Activated T-cell treated with anti-CD3 and anti-CD28 coated beads, Interleukin-2, amount 50 U/mL, for 24 hours (primary cell): ENCODE results near the gene SCAANT1.

Experiments used
- DNase-seq: peaks from one replicate; pipeline ENCODE4 v3.0.0-alpha.2; 2020
- H3K27ac Mint-ChIP-seq: 2 replicates; pipeline ENCODE4 v1.8.0; 2020; ENCODE audit warnings: mild to moderate bottlenecking, mixed read lengths
- H3K27me3 Mint-ChIP-seq: 2 replicates; pipeline ENCODE4 v1.8.0; 2020; ENCODE audit warnings: mixed read lengths
- H3K36me3 Mint-ChIP-seq: 2 replicates; pipeline ENCODE4 v1.8.0; 2020; ENCODE audit warnings: low read depth, mixed read lengths
- H3K4me1 Mint-ChIP-seq: 2 replicates; pipeline ENCODE4 v1.8.0; 2020; ENCODE audit warnings: low read depth, mixed read lengths
- H3K4me3 Mint-ChIP-seq: 2 replicates; pipeline ENCODE4 v1.8.0; 2020; ENCODE audit warnings: mild to moderate bottlenecking, moderate library complexity, mixed read lengths
- H3K9me3 Mint-ChIP-seq: 2 replicates; pipeline ENCODE4 v1.8.0; 2020; ENCODE audit warnings: mixed read lengths

The SCAANT1 gene

DNA sequence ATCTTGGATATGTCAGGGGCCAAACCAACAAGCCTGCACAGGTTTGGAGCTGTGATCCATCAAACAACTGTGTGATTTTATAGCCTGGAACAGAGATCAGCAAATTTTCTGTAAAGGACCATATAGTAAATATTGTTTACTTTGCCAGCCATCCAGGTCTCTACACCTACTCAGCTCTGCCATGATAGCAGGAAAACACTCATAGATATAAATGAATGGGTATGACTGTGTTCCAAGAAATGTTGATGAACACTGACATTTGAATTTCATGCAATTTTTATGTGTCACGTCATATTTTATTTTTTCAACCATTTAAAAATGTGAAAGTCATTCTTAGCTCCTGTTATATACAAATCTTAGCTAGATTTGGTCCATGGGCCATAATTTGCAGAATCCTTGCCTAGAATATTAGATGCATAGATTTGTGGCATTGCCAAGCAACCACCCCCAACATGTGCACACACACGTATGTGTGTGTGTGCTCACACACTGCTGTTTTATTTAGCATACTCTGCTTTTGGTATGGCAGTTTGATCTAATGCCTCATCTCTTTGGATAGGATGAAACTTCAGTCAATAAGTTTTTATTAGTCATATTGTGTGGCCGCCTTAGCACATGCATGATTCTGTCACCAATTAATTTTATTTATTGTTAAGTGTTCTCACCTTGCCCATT is 42.1 kb downstream of the SCAANT1 start:
- Mint-ChIP-seq H3K4me1 (peaks cover 66% of the 10 kb centered on the region), H3K27me3 (no peaks in the 10 kb centered on the region), H3K36me3 (peaks cover 57% of the 10 kb centered on the region), H3K9me3 (no peaks in the 10 kb centered on the region), H3K4me3 (no peak overlapping the region), H3K27ac (no peak overlapping the region)
- no peak for DNase-seq

DNA sequence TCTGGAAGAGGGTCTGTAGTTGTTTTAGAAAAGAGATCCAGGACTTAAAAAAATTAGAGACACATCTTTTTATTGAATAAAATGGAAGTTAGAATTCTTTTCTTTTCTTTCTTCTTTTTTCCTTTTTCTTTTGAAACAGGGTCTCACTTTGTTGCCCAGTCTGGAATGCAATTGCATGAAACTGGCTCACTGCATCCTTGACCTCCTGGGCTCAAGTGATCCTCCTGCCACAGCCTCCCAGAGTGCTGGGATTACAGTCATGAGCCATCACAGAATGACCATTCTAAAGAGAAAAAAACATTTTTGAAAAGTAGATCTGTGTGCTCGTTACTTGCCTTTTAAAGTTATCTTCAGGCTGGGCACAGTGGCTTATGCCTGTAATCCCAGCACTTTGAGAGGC is 45.0 kb downstream of the SCAANT1 start:
- peak overlapping the region; percentile 69 for H3K27ac Mint-ChIP-seq
- H3K36me3 Mint-ChIP-seq = peaks cover 64% of the 10 kb centered on the region
- no peaks in the 10 kb centered on the region for H3K9me3 Mint-ChIP-seq
- H3K4me1 Mint-ChIP-seq = peaks cover 59% of the 10 kb centered on the region
- no peaks in the 10 kb centered on the region for H3K27me3 Mint-ChIP-seq
- no peak for DNase-seq
- H3K4me3 Mint-ChIP-seq = no peak overlapping the region

DNA sequence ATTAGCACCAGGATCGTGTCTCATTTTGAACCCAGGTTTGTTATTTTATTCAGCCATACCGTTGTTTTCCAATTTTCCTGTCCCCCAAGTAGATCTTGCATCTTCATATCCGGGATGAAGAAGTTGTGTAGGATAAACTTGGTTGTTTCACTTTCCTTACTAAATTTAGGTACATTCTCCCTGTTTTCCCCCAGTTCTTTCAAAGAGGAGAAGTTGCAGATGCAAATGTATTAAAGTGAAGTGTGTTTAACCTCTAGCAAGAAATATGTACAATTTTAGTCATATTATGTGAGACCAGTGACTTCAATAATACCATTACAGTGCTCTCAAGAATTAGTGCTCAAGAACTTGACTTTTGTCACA is 47.2 kb downstream of the SCAANT1 start:
- no peak for DNase-seq
- Mint-ChIP-seq H3K4me1 (peaks cover 64% of the 10 kb centered on the region), H3K27me3 (no peaks in the 10 kb centered on the region), H3K27ac (peak overlapping the region; percentile 96), H3K36me3 (peaks cover 64% of the 10 kb centered on the region), H3K9me3 (no peaks in the 10 kb centered on the region), H3K4me3 (peak overlapping the region; percentile 87)

DNA sequence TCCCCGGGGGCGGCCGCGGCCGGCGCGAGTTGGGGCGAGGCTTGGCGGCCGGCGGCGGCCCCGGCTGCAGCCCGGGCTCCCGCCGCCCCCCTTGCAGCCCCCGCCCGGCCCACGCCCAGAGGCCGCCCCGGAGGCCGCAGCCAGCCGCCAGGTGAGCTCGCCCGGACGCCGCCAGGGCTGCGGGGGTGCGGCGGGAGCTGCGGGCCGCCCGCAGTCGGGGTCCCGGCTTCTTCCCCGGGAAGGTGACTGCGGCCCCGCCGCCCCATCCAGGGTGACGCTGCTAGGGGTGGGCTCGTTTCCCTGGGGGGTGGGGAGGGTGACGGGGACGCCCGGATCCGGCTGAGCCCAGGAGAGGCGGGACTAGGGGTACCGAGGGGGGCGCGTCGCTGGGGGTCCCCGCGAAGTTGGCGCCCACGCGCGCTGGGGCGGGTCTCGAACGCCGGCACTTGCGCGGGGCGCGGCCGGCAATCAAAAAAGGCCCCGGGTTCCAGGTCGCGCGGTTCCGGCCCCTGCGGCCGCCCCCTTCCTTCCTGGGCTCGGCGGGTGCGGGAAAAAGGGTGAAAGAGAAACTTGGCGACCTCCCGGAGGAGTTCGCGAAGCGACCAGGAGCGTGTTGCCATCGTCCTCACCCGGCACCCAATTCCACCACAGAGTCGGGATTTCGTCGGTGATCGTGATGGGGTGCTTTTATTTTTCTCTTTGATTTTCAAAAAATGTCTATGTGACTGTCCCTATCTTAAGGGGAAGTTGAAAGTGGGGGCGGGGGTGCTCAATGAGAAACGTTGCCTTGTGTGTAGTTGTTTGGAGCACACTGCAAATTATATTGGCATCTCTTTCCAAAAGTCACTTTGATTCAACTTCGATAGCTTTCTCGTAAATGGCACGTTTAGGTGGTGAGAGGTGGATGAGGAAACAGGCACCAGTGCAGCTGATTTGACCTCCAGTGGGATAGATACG is 47.9 kb downstream of the SCAANT1 start:
- peak; percentile 77 for DNase-seq
- peak overlapping the region; percentile 87 for H3K4me3 Mint-ChIP-seq
- no peaks in the 10 kb centered on the region for H3K27me3 Mint-ChIP-seq
- peaks cover 61% of the 10 kb centered on the region for H3K36me3 Mint-ChIP-seq
- no peaks in the 10 kb centered on the region for H3K9me3 Mint-ChIP-seq
- H3K4me1 Mint-ChIP-seq = peaks cover 64% of the 10 kb centered on the region
- peak overlapping the region; percentile 96 for H3K27ac Mint-ChIP-seq

DNA sequence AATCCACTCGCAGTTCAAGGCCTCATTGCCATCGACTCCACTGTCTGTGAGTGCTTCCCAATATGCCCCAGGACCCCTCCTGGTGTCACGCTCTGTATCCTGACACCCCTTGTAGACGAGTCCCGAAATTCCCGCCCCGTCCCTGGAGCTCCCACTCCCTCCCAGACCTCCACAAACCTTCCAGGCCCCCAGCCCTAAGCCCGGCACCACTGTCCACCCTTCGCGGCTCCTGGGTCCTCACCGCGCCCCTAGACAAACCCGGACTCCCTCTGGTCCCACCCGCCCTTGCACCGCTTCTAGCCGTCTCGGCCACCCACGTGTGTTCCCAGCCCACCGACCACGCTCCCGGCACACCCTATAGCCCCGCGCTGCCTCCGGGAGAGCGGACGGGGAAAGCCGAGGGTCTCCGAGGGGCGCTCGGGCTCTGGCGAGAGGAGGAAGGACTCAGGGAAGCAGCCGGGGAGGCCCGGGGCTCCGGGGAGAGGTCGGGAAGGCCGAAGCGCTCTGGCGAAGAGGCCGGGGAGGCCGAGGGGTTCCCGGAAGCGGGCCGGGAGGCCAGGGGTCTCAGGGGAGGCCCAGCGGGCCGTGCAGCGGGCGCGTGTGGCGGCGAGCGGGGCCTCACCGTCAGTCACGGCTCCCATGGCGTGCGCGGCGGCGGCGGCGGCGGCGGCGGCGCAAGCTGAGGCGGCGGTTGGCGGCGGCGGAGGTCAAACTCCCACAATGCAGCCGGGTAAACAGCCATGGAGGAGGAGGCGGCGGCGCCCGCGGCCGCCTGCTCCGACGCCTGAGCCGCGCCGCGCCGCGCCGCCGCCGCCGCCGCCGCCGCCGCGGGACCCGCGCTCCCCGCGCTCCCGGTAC is 48.8 kb downstream of the SCAANT1 start, which contains the start of the genes ATXN7 and THOC7:
ATXN7 (plus strand) TSS at position 718 of the 858 bp plus-strand sequence. CDS start 48,732 bp downstream, outside the sequence.
THOC7 (minus strand) TSS at position 656 of the 858 bp plus-strand sequence; CDS start at position 641, 15 bp downstream.
- DNase-seq = peak; percentile 85
- H3K9me3 Mint-ChIP-seq = no peaks in the 10 kb centered on the region
- peaks cover 56% of the 10 kb centered on the region for H3K36me3 Mint-ChIP-seq
- peaks cover 62% of the 10 kb centered on the region for H3K4me1 Mint-ChIP-seq
- peak within 1 kb of the TSS; percentile 96 for H3K27ac Mint-ChIP-seq
- H3K4me3 Mint-ChIP-seq = peak within 1 kb of the TSS; percentile 92
- H3K27me3 Mint-ChIP-seq = no peaks in the 10 kb centered on the region

DNA sequence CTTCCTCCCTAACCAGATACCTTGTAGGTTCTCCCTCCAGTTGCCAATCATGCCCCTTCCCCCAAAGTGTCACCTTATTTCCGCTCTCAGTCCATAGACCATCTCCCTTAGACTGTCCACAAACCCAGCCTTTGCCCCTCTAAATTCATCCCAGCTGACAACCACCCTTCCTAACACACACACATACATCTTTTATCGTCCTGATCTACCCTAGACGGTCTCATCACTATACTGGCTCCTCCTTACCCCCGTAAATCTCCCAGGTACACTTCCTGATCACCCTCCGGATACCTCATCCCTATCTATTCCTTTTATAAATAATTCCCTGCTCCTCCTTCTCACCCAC is 49.4 kb downstream of the SCAANT1 start:
- Mint-ChIP-seq H3K27me3 (no peaks in the 10 kb centered on the region), H3K36me3 (peaks cover 51% of the 10 kb centered on the region), H3K4me3 (peak overlapping the region; percentile 92), H3K27ac (peak overlapping the region; percentile 96), H3K9me3 (no peaks in the 10 kb centered on the region), H3K4me1 (peaks cover 59% of the 10 kb centered on the region)
- DNase-seq = no peak
